Measurements from ENCODE around the gene FOXS1.

DNA sequence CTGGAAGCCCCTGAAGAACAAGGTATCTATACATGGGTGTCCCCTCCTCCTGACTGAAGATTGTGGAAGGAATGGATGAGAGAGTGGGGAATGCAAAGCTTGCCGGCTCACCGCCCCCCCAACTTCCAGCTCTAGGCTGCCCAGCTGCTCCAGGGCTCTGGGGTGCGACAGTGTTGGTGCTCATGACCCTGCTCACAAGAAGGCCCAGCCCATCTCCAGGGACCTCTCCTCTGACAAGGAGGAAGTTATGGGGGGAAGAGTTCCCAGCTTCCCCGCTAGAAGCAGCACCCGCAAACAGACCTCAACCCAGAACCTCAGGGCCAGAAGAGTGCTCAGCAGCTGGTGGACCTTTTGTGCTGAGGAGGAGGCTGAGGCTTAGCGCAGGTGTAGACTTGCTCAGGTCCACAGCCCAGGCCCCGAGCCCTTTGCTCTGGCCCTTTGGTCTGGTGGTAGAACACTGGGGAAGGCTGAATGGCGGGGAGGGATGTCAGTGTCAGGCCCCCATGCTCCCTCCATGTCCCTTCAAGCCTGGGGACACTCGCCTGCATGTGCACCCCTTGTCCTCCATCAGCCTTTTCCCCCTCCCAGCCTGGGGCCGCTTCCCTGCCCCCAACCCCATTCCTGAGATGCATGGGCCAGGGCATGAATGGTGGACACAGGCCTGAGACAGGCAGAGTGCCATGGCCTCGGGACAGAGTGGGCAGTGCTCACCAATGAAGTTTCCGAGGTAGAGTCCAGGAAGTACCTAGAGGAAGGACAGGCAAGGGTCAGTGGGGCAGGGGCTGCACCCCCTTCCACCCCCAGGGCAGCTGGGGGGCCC is 23.7 kb upstream of the FOXS1 start:
- TF ChIP-seq, protein P1, sequence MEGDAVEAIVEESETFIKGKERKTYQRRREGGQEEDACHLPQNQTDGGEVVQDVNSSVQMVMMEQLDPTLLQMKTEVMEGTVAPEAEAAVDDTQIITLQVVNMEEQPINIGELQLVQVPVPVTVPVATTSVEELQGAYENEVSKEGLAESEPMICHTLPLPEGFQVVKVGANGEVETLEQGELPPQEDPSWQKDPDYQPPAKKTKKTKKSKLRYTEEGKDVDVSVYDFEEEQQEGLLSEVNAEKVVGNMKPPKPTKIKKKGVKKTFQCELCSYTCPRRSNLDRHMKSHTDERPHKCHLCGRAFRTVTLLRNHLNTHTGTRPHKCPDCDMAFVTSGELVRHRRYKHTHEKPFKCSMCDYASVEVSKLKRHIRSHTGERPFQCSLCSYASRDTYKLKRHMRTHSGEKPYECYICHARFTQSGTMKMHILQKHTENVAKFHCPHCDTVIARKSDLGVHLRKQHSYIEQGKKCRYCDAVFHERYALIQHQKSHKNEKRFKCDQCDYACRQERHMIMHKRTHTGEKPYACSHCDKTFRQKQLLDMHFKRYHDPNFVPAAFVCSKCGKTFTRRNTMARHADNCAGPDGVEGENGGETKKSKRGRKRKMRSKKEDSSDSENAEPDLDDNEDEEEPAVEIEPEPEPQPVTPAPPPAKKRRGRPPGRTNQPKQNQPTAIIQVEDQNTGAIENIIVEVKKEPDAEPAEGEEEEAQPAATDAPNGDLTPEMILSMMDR (IDR thresholded peaks at IDR 0.05): no peak
- TF ChIP-seq EP300 (IDR thresholded peaks at IDR 0.05; ENCODE audit: low read depth): no peak
- no peak for TF ChIP-seq POLR2A (IDR thresholded peaks at IDR 0.05)
